HG02870 (cell line): ENCODE results near the gene SEL1L3.

Experiments used
- ATAC-seq: cut with Tn5 transposase; IDR thresholded peaks from one replicate; pipeline ENCODE4 v1.9.1; 2021; ENCODE audit warnings: mild to moderate bottlenecking, moderate library complexity; ENCODE audit not compliant: unreplicated experiment

The SEL1L3 gene

GRCh38 chr4:25795566-25796454, 67.0 kb downstream of the SEL1L3 start:
- ATAC-seq, result no peak

GRCh38 chr4:25795091-25795490, 67.7 kb downstream of the SEL1L3 start:
- ATAC-seq, result no peak

GRCh38 chr4:25792876-25793275, 69.9 kb downstream of the SEL1L3 start:
- ATAC-seq, result no peak

GRCh38 chr4:25792200-25792791, 70.5 kb downstream of the SEL1L3 start:
- ATAC-seq, result no peak

GRCh38 chr4:25790024-25790423, 72.8 kb downstream of the SEL1L3 start:
- ATAC-seq, result no peak

- ATAC-seq, result no peak
These were observed 74.0 kb downstream of the SEL1L3 start for GRCh38 chr4:25788703-25789238.

- ATAC-seq, result no peak
These were observed 76.2 kb downstream of the SEL1L3 start for GRCh38 chr4:25786497-25787065.

- no peak for ATAC-seq
These were observed 78.8 kb downstream of the SEL1L3 start for GRCh38 chr4:25783943-25784342.

- no peak for ATAC-seq
These were observed 79.7 kb downstream of the SEL1L3 start for GRCh38 chr4:25783126-25783525.

- no peak for ATAC-seq
These were observed 80.3 kb downstream of the SEL1L3 start for GRCh38 chr4:25782482-25782881.

GRCh38 chr4:25779021-25779420, 83.8 kb downstream of the SEL1L3 start:
- no peak for ATAC-seq

- ATAC-seq, result no peak
These were observed 86.0 kb downstream of the SEL1L3 start for GRCh38 chr4:25776795-25777194.

GRCh38 chr4:25775166-25775565, 87.6 kb downstream of the SEL1L3 start:
- ATAC-seq, result no peak

- ATAC-seq, result no peak
These were observed 89.4 kb downstream of the SEL1L3 start for GRCh38 chr4:25773358-25773757.

GRCh38 chr4:25771672-25772071, 91.1 kb downstream of the SEL1L3 start:
- no peak for ATAC-seq

- no peak for ATAC-seq
These were observed 91.9 kb downstream of the SEL1L3 start for GRCh38 chr4:25770847-25771246.

- no peak for ATAC-seq
These were observed 93.5 kb downstream of the SEL1L3 start for GRCh38 chr4:25769251-25769650.

- peak; percentile 55 for ATAC-seq
These were observed 94.7 kb downstream of the SEL1L3 start for GRCh38 chr4:25767877-25768725.

GRCh38 chr4:25760518-25761157, 102.2 kb downstream of the SEL1L3 start:
- ATAC-seq, result no peak

GRCh38 chr4:25760048-25760447, 102.7 kb downstream of the SEL1L3 start:
- no peak for ATAC-seq
